Peyer's patch (tissue), 4 donors: Measurements from ENCODE around the gene LAMA1. TPM values are rescaled to one million over a fixed set of nuclear protein-coding genes. Genes with fewer than 3 reads are reported as not detected.
A peak's percentile ranks its signal among the peaks of the same experiment; 100 is the strongest.

Source experiments
- DNase-seq, 3 donors: peaks; one replicate each; pipeline ENCODE4 v3.0.0-alpha.2; 2017 to 2019
- H3K27ac ChIP-seq, 4 donors: fragments of 200-600 bp; sonication (generic); one replicate each; pipeline ENCODE4 v1.5.1; 2016 to 2019
- H3K27me3 ChIP-seq, 2 donors: fragments of 200-600 bp; sonication (generic); one replicate each; pipeline ENCODE4 v1.5.1; 2019
- H3K36me3 ChIP-seq, 3 donors: fragments of 200-600 bp; sonication (generic); one replicate each; pipeline ENCODE4 v1.5.1; 2016 to 2019
- H3K4me1 ChIP-seq, 4 donors: fragments of 200-600 bp; sonication (generic); one replicate each; pipeline ENCODE4 v1.5.1; 2016 to 2019
- H3K4me3 ChIP-seq, 4 donors: fragments of 200-600 bp; sonication (generic); 1 replicate in 3 of 4; 2 replicates in 1 of 4; pipeline ENCODE4 v1.5.1; 2016 to 2019; ENCODE audit warnings: mild to moderate bottlenecking in 1 of 4
- H3K9me3 ChIP-seq, 4 donors: fragments of 200-600 bp; sonication (generic); one replicate each; pipeline ENCODE4 v1.5.1; 2016 to 2019; ENCODE audit warnings: mild to moderate bottlenecking in 1 of 4
- CTCF ChIP-seq, 6 experiments: fragments of 450-650 bp in 4 of 6; fragments of 200-600 bp in 2 of 6; sonication (generic) in 1 of 6; IDR thresholded peaks; one replicate each; pipeline ENCODE4 v1.5.1; 2017 to 2019; ENCODE audit warnings: antibody characterized with exemption in 6 of 6, mild to moderate bottlenecking in 3 of 6, moderate library complexity in 1 of 6
- POLR2A ChIP-seq, 2 donors: fragments of 450-650 bp; IDR thresholded peaks; one replicate each; pipeline ENCODE4 v1.5.1; 2017; ENCODE audit warnings: antibody characterized with exemption in 2 of 2, mild to moderate bottlenecking in 2 of 2, moderate library complexity in 2 of 2
- total RNA-seq, 4 donors: library from RNA; depleted of rRNA; stranded (reverse); fragments of >200 nt; gene quantifications; one replicate each; pipeline ENCODE4 v1.1.0, GENCODE V29; 2016

LAMA1 gene
- total RNA-seq, 4 donors from 2014 or later, result 1.8 to 3.5 (median 2.2) TPM; not detected in 1

GRCh38 chr18:6950641-6951040 lies 167.0 kb downstream of the LAMA1 start:
- no peak overlapping the region for H3K4me3 ChIP-seq
- H3K27ac ChIP-seq, result peak overlapping the region in 3 of 4 donors; percentile 31 to 86 (median 85)
- peaks cover 0 to 32% (median 1%) of the 10 kb centered on the region in 4 donors for H3K4me1 ChIP-seq
- no peak for DNase-seq
- TF ChIP-seq POLR2A (IDR thresholded peaks at IDR 0.05) (no peak), CTCF (IDR thresholded peaks at IDR 0.05) (no peak)
- H3K27me3 ChIP-seq, result no peaks in the 10 kb centered on the region
- H3K9me3 ChIP-seq, result no peaks in the 10 kb centered on the region
- H3K36me3 ChIP-seq, result no peaks in the 10 kb centered on the region

- no peak for TF ChIP-seq POLR2A (IDR thresholded peaks at IDR 0.05)
- no peak for TF ChIP-seq CTCF (IDR thresholded peaks at IDR 0.05)
- no peaks in the 10 kb centered on the region for H3K36me3 ChIP-seq
- H3K9me3 ChIP-seq, result no peaks in the 10 kb centered on the region
- no peak for DNase-seq
- H3K27me3 ChIP-seq, result no peaks in the 10 kb centered on the region
- peak overlapping the region in 3 of 4 donors; percentile 31 to 86 (median 85) for H3K27ac ChIP-seq
- H3K4me1 ChIP-seq, result peaks cover 0 to 32% (median 1%) of the 10 kb centered on the region in 4 donors
- H3K4me3 ChIP-seq, result no peak overlapping the region
Measured at GRCh38 chr18:6949800-6950586, 167.6 kb downstream of the LAMA1 start.

- Histone ChIP-seq H3K4me1 (peaks cover 0 to 32% (median 1%) of the 10 kb centered on the region in 4 donors), H3K27me3 (no peaks in the 10 kb centered on the region), H3K4me3 (no peak overlapping the region), H3K36me3 (no peaks in the 10 kb centered on the region), H3K9me3 (no peaks in the 10 kb centered on the region), H3K27ac (peak overlapping the region in 3 of 4 donors; percentile 63 to 86 (median 85))
- TF ChIP-seq CTCF (IDR thresholded peaks at IDR 0.05) (no peak), POLR2A (IDR thresholded peaks at IDR 0.05) (no peak)
- no peak for DNase-seq
Measured at GRCh38 chr18:6948281-6949055, 169.1 kb downstream of the LAMA1 start.

- peak in 2 of 3 donors; percentile 84 to 87 for DNase-seq
Measured at GRCh38 chr18:6947338-6948030, 170.1 kb downstream of the LAMA1 start.

More at GRCh38 chr18:6947338-6948030, 170.1 kb downstream of the LAMA1 start:
- TF ChIP-seq POLR2A (IDR thresholded peaks at IDR 0.05) (peak; percentile 10 to 74), CTCF (IDR thresholded peaks at IDR 0.05) (no peak)
- peaks cover 0 to 32% (median 1%) of the 10 kb centered on the region in 4 donors for H3K4me1 ChIP-seq
- peak overlapping the region in 2 of 4 donors; percentile 30 to 42 for H3K4me3 ChIP-seq
- peak overlapping the region in 3 of 4 donors; percentile 63 to 86 (median 85) for H3K27ac ChIP-seq
- no peaks in the 10 kb centered on the region for H3K9me3 ChIP-seq
- H3K36me3 ChIP-seq, result no peaks in the 10 kb centered on the region
- H3K27me3 ChIP-seq, result no peaks in the 10 kb centered on the region
